Measurements from ENCODE around the gene WFDC5.
"Not testable (repeated sequence)": the region's sequence is repeated elsewhere in the genome, so short reads cannot be mapped to it uniquely, and the experiment has no call there.

The WFDC5 gene, protein sequence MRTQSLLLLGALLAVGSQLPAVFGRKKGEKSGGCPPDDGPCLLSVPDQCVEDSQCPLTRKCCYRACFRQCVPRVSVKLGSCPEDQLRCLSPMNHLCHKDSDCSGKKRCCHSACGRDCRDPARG

DNA sequence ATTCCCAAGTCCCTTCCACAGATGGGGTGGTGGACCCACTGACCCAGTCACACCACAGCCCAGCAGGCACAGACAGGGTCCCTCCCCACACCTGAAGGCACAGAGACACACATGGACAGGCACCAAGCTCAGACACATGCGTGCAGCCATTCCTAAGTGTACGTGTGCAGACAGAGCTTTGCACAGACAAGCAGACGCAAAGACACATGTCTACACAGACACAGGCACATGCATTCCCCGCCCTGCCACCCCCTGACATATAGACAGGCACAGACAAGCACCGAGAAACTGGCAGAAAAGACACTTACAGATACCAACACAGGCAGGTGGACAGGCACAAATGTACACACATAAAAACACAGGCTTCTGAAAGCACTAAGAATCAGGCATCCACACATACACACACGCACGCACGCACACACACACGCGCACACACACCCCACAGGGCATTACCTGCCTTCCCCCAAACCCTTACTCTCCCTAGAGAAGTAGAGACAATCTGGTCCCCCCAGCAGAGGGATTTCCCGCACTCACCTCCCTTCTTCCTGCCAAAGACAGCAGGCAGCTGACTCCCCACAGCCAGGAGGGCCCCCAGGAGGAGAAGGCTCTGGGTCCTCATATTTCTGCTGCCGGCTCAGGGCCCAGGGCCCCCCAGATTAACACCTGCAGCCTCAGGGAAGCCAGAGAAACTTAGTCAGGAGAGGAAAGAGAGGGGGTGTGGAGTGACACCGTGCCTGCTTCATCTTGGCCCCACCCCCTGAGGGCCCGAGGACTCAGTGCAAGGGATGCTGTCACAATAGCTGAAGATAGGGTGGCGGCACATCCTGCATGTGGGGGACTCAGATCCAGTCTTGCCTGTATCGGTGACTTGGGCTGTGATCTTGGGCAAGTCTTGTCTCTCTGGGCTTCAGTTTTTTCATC is at the start of gene WFDC5:
WFDC5 (minus strand) TSS at position 710 of the 921 bp plus-strand sequence; CDS start at position 619, 91 bp downstream.
- H3K36me3 Mint-ChIP-seq = no peaks in the 10 kb centered on the region
- DNase-seq (ENCODE audit: low spot score in 2 of 2) (no peak), ATAC-seq (ENCODE audit: low read depth) (peak; percentile 34)
- H3K4me3 Mint-ChIP-seq = no peak within 1 kb of the TSS
- no peak within 1 kb of the TSS for H3K27ac Mint-ChIP-seq
- peaks cover 11% of the 10 kb centered on the region for H3K27me3 Mint-ChIP-seq
- peaks cover 6% of the 10 kb centered on the region for H3K4me1 Mint-ChIP-seq
- no peaks in the 10 kb centered on the region for H3K9me3 Mint-ChIP-seq

DNA sequence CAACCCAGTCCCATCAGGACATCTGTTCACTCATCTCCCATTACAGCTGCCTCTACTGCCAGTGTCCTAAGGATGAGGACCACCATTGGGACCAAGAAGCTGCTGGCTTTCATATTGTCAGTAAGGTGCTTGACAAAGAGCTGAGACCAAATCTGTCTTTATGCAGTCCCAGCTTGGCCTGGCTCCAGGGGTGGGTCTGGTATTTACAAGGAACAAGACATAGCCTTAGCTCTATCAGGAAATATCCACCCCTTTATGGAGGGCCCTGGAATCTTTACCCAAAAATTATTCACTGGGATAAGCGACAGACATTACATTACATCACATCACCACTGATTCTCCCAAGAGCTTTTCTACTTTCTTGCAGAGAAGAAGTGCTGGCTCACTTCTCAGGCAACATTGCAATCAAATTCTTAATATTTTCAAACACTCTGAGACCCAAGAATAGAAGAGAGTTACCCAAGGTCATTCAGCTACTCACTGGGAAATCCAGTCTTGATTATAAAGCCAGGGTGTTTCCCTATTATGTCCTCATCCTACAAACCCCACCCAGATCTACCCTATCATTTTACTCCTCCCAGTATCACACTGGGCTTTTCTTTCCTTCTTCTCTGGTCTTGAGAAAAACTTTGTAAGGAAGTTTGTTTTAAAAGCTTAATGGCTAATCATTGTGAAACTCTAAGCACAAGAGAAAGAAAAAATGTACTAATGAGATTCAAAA is 48.3 kb upstream of the WFDC5 start:
- H3K4me1 Mint-ChIP-seq = no peaks in the 10 kb centered on the region
- H3K4me3 Mint-ChIP-seq = no peak overlapping the region
- H3K36me3 Mint-ChIP-seq = peaks cover 3% of the 10 kb centered on the region
- ATAC-seq (ENCODE audit: low read depth) (no peak), DNase-seq (ENCODE audit: low spot score in 2 of 2) (no peak)
- H3K27me3 Mint-ChIP-seq = peaks cover 19% of the 10 kb centered on the region
- peaks cover 20% of the 10 kb centered on the region for H3K9me3 Mint-ChIP-seq
- no peak overlapping the region for H3K27ac Mint-ChIP-seq

DNA sequence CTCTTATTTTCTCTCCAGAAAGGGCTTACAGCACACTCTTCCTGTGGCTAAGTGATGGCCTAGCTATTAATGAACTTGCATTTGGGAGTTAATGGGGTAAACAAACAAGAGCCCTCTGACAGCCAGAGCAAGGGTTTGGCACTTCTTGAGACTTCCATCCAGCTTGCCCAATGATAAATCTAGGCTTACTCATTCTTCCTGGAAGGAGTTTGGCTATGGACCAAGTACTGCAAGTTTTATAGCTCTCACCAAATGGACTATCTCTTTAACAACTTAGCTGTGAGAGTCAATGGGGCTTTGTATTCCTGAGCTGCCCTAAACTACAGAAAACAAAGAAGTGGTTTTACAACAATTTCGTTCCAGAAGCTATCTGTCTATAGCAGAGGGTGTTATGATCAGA is 43.0 kb upstream of the WFDC5 start:
- peaks cover 5% of the 10 kb centered on the region for H3K36me3 Mint-ChIP-seq
- H3K4me1 Mint-ChIP-seq = peaks cover 9% of the 10 kb centered on the region
- H3K9me3 Mint-ChIP-seq = peaks cover 29% of the 10 kb centered on the region
- no peak for ATAC-seq (ENCODE audit: low read depth)
- H3K27ac Mint-ChIP-seq = no peak overlapping the region
- H3K27me3 Mint-ChIP-seq = peaks cover 8% of the 10 kb centered on the region
- H3K4me3 Mint-ChIP-seq = no peak overlapping the region
- DNase-seq (ENCODE audit: low spot score in 2 of 2) = no peak

DNA sequence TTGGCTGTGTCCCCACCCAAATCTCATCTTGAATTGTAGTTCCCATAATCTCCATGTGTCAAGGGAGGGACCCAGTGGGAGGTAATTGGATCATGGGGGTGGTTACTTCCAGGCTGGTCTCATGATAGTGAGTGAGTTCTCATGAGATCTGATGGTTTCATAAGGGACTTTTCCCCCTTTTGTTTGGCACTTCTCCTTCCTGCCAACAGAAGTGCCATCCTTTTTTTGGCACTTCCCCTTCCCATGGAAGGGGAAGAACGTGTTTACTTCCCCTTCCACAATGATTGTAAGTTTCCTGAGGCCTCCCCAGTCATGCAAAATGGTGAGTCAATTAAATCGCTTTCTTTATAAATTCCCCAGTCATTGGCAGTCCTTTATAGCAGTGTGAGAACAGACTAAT is 41.7 kb upstream of the WFDC5 start:
- Mint-ChIP-seq H3K27ac (no peak overlapping the region), H3K4me1 (peaks cover 9% of the 10 kb centered on the region), H3K36me3 (peaks cover 4% of the 10 kb centered on the region), H3K27me3 (peaks cover 5% of the 10 kb centered on the region), H3K4me3 (no peak overlapping the region), H3K9me3 (peaks cover 24% of the 10 kb centered on the region)
- ATAC-seq (ENCODE audit: low read depth) (no peak), DNase-seq (ENCODE audit: low spot score in 2 of 2) (no peak)

DNA sequence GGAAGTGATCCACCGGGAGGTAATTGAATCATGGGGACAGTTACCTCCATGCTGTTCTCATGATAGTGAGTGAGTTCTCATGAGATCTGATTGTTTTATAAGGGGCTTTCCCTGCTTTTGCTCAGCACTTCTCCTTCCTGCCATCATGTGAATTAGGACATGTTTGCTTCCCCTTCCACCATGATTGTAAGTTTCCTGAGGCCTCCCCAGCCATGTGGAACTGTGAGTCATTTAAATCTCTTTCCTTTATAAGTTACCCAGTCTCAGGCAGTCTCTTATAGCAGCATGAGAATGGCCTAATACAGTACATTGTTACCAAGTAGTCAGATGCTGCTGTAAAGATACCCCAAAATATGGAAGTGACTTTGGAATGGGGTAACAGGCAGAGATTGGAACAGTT is 39.8 kb upstream of the WFDC5 start:
- peaks cover 21% of the 10 kb centered on the region for H3K9me3 Mint-ChIP-seq
- DNase-seq (ENCODE audit: low spot score in 2 of 2); H3K4me1 Mint-ChIP-seq; H3K27me3 Mint-ChIP-seq; H3K4me3 Mint-ChIP-seq; H3K36me3 Mint-ChIP-seq; ATAC-seq (ENCODE audit: low read depth); H3K27ac Mint-ChIP-seq: not testable (repeated sequence)

DNA sequence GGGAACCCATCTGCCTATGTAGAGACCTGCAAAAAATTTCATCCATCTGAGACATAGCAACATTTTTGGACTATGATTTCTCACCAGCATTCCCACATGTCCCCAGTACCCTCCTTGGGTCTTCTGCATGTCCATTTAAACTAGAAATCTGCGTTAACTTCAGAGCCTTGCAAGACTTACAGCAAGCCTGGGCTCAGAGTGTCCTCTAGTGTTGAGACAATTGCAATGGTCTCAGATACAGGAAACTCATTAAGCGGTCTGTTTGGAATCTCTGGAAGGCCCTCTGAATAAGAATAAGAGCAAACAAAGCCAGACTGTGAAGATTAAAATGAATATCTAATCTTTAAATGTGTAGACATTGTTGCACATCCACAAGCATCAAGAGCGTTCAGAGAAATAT is 39.2 kb upstream of the WFDC5 start:
- ATAC-seq (ENCODE audit: low read depth) (no peak), DNase-seq (ENCODE audit: low spot score in 2 of 2) (no peak)
- H3K4me3 Mint-ChIP-seq = no peak overlapping the region
- H3K27ac Mint-ChIP-seq = no peak overlapping the region
- H3K27me3 Mint-ChIP-seq = peaks cover 8% of the 10 kb centered on the region
- peaks cover 19% of the 10 kb centered on the region for H3K9me3 Mint-ChIP-seq
- peaks cover 4% of the 10 kb centered on the region for H3K36me3 Mint-ChIP-seq
- peaks cover 9% of the 10 kb centered on the region for H3K4me1 Mint-ChIP-seq

DNA sequence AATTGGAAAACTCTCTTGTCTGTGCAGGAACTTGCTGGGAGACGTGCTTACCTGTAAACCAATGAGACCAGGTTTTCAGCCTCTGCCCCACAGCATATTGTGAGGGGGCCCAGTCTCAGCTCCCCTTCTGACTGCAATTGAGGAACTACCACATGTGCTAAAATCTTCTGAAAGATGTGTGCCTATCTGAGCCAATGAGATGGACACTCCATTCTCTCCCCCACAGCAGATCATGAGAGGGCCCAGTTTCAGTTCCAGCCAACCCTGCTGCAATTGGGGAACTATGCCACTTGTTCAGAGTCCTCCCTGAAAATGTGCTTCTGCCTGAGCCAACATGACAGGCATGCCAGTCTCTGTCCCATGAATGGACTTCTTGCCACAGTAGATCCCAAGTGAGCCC is 38.8 kb upstream of the WFDC5 start:
- peaks cover 14% of the 10 kb centered on the region for H3K9me3 Mint-ChIP-seq
- DNase-seq (ENCODE audit: low spot score in 2 of 2) = peak in 1 of 2 donors; percentile 2
- H3K4me3 Mint-ChIP-seq = no peak overlapping the region
- peaks cover 9% of the 10 kb centered on the region for H3K27me3 Mint-ChIP-seq
- H3K36me3 Mint-ChIP-seq = peaks cover 1% of the 10 kb centered on the region
- H3K4me1 Mint-ChIP-seq = peaks cover 9% of the 10 kb centered on the region
- ATAC-seq (ENCODE audit: low read depth) = peak; percentile 91
- no peak overlapping the region for H3K27ac Mint-ChIP-seq

DNA sequence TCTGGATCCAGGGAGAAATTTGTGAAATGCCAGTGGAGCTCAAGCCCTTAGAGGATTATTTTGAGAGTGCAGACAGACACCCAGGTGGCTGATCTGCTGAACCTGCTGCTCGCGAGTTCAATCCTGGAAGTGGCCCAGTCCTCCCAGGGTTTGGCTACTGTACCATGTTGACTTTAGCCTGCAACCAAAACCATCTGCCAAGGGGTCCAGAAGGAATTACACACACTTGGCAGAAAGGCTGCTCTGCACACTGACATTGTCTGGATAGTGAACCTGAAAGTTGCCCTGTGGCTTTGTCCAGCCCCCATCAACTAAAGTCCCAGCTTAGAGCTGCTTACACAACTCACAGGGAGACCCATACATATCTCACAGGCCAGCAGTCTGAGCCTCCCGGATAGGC is 38.2 kb upstream of the WFDC5 start:
- ATAC-seq (ENCODE audit: low read depth) (no peak), DNase-seq (ENCODE audit: low spot score in 2 of 2) (no peak)
- Mint-ChIP-seq H3K27ac (no peak overlapping the region), H3K36me3 (peaks cover 1% of the 10 kb centered on the region), H3K27me3 (peaks cover 13% of the 10 kb centered on the region), H3K4me3 (no peak overlapping the region), H3K9me3 (peaks cover 12% of the 10 kb centered on the region), H3K4me1 (peaks cover 9% of the 10 kb centered on the region)

DNA sequence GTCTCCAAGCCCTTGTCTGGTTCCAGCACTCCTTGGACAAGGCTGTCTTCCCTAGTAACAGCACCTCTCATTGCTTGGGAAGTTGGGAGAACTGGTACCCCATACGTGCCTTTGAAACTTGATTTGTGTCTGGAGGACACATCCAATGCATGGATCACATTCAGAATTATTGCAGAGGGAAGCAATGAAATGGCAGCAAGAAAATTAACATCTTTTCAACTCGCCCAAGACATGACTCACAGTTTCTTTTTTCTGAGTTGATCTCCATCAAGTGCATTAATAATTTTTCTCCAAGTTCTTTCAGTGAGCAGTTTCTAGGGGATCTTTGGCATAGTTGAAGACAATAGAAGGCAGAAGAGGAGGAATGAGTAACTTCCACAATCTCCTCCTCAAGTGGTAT is 37.4 kb upstream of the WFDC5 start:
- ATAC-seq (ENCODE audit: low read depth) (no peak), DNase-seq (ENCODE audit: low spot score in 2 of 2) (no peak)
- Mint-ChIP-seq H3K9me3 (peaks cover 12% of the 10 kb centered on the region), H3K27ac (no peak overlapping the region), H3K4me3 (no peak overlapping the region), H3K36me3 (peaks cover 1% of the 10 kb centered on the region), H3K27me3 (peaks cover 15% of the 10 kb centered on the region), H3K4me1 (peaks cover 9% of the 10 kb centered on the region)

DNA sequence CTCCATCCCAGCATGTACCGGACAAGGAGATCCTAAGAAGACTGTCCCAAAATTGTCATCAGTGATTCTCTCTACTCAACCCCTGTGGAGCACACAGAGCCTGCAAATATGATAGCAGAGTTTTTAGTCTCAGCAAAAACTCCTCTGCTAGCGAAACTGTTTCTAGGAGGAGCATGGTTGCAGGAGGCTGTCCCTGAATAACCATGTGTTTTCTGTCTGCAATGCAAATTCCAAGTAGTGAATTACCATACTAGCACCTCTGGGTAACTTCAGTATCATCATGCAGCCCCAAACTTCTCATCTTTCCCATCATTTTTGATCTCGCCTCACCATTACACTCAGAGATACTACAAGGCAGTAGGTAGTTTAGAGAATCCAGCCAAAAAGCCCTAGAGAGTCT is 34.1 kb upstream of the WFDC5 start:
- Mint-ChIP-seq H3K27me3 (peaks cover 14% of the 10 kb centered on the region), H3K4me1 (peaks cover 4% of the 10 kb centered on the region), H3K36me3 (no peaks in the 10 kb centered on the region), H3K4me3 (no peak overlapping the region), H3K27ac (no peak overlapping the region), H3K9me3 (no peaks in the 10 kb centered on the region)
- DNase-seq (ENCODE audit: low spot score in 2 of 2) = no peak
- no peak for ATAC-seq (ENCODE audit: low read depth)

DNA sequence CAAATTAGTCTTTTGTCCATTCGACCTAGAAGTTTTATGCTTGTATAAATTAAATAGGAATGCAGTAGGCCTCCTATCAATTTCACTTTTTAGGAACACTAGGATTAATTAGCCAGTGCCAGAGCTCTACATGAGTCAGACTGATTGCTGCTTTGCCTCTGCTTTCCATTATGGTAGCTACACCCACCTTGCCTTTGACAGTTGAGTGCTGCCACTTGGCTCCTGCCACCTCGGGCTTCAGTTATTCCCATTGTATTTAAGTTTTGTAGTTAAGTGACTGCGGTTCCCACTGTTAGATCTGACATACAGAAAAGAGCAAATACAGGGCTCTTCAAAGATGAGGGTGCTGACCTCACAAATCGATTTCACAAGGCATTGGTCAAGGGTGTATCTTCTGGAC is 25.9 kb upstream of the WFDC5 start:
- Mint-ChIP-seq H3K4me3 (no peak overlapping the region), H3K27me3 (peaks cover 3% of the 10 kb centered on the region), H3K36me3 (no peaks in the 10 kb centered on the region), H3K4me1 (no peaks in the 10 kb centered on the region), H3K27ac (no peak overlapping the region), H3K9me3 (no peaks in the 10 kb centered on the region)
- ATAC-seq (ENCODE audit: low read depth) (no peak), DNase-seq (ENCODE audit: low spot score in 2 of 2) (no peak)

DNA sequence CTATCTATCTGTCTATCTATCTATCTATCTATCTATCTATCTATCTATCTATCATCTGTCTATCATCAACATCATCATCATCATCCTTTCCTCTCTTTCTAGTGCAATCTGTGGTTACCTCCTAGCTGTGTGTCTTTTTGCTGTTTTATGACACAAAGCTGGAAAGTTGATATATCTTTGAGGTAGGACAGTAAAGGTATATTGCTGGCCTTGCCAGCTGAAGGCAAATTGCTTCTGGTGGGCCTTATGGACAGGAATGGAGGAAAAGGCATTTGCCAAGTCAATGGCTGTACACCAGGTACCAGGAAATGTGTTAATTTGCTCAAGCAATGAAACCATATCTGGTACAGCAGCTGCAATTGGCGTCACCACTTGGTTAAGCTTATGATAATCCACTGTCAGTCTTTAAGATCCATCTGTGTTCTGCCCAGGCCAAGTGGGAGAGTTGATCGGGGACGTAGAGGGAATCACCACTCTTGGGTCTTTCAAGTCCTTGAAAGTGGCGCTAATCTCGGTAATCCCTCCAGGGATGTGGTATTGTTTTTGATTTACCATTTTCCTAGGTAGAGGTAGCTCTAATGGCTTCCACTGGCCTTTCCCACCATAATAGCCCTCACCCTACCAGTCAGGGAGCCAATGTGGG is 24.9 kb upstream of the WFDC5 start:
- not testable (repeated sequence) for DNase-seq (ENCODE audit: low spot score in 2 of 2); H3K36me3 Mint-ChIP-seq; H3K4me1 Mint-ChIP-seq; ATAC-seq (ENCODE audit: low read depth); H3K27me3 Mint-ChIP-seq; H3K9me3 Mint-ChIP-seq; H3K4me3 Mint-ChIP-seq; H3K27ac Mint-ChIP-seq

DNA sequence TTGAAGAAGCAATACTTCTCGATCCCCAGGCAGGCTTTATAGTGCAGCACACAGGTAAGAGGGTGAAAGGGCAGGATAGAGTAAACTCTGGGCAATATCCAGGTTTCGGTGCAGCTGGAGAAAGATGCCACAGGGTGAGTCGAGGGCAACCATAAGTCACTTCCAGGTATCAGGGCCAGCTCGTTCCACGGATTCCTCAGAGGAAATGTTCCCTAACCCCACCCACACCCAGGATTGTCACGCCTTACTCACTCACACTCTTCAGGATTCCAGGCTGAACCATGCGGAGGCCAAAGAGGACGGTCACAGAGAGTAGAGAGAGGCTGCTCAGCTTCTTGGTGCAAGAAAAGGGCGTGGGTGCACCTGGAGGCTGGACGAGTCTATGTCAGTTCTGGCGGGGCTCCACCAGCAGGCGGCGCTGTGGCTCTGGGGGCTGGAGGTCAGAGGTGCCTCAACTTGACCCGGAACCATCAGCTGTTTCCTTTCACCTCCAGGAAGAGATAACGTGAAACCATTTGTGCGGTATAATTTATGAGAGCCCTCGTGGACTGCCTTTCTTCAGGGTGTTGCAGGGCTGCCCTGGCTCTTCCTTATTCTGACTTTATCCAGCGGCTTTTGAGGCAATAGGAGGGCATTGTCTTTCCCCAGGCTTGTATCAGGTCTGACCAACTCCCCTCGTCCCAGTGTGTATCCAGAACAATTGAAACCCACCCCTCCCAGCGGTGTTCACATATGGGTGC is 23.8 kb upstream of the WFDC5 start:
- no peak overlapping the region for H3K27ac Mint-ChIP-seq
- H3K36me3 Mint-ChIP-seq = peaks cover 2% of the 10 kb centered on the region
- ATAC-seq (ENCODE audit: low read depth) (peak; percentile 42), DNase-seq (ENCODE audit: low spot score in 2 of 2) (peak; percentile 21 to 30)
- H3K4me1 Mint-ChIP-seq = no peaks in the 10 kb centered on the region
- H3K27me3 Mint-ChIP-seq = peaks cover 6% of the 10 kb centered on the region
- H3K9me3 Mint-ChIP-seq = peaks cover 4% of the 10 kb centered on the region
- no peak overlapping the region for H3K4me3 Mint-ChIP-seq
